ENCODE data around the gene C6orf15. TPM values are rescaled to one million over a fixed set of nuclear protein-coding genes. Genes with fewer than 3 reads are reported as not detected.

C6orf15 gene
- total RNA-seq, 6 experiments from 2014 or later = not detected

DNA sequence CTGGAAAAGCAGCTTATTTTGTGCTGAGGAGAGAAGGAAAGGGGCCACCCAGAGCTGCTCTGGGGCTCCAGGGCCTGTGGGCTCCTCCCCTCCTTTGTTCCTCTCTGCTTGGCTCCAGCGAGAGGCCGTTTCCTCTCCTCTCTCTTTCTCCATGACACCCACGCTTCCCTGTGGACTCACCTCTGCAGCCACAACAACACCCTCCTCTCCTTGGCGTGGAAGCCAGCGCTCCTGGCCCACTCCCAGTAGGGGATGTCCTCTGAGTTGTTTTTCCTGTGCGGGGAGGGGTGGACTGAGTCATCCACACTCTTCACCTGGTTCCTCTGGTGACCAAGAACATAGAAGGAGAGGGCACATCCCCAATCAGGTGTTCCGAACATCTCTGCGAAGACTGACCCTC is 12.8 kb upstream of the C6orf15 start:
- Mint-ChIP-seq H3K27ac (no peak overlapping the region), H3K4me3 (no peak overlapping the region), H3K9me3 (no peaks in the 10 kb centered on the region), H3K36me3 (ENCODE audit: low read depth) (no peaks in the 10 kb centered on the region), H3K4me1 (ENCODE audit: low read depth) (peaks cover 37% of the 10 kb centered on the region), H3K27me3 (ENCODE audit: insufficient read depth) (peaks cover 6% of the 10 kb centered on the region)
- no peak for DNase-seq
- TF ChIP-seq, protein P1, sequence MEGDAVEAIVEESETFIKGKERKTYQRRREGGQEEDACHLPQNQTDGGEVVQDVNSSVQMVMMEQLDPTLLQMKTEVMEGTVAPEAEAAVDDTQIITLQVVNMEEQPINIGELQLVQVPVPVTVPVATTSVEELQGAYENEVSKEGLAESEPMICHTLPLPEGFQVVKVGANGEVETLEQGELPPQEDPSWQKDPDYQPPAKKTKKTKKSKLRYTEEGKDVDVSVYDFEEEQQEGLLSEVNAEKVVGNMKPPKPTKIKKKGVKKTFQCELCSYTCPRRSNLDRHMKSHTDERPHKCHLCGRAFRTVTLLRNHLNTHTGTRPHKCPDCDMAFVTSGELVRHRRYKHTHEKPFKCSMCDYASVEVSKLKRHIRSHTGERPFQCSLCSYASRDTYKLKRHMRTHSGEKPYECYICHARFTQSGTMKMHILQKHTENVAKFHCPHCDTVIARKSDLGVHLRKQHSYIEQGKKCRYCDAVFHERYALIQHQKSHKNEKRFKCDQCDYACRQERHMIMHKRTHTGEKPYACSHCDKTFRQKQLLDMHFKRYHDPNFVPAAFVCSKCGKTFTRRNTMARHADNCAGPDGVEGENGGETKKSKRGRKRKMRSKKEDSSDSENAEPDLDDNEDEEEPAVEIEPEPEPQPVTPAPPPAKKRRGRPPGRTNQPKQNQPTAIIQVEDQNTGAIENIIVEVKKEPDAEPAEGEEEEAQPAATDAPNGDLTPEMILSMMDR (IDR thresholded peaks at IDR 0.05) = no peak

DNA sequence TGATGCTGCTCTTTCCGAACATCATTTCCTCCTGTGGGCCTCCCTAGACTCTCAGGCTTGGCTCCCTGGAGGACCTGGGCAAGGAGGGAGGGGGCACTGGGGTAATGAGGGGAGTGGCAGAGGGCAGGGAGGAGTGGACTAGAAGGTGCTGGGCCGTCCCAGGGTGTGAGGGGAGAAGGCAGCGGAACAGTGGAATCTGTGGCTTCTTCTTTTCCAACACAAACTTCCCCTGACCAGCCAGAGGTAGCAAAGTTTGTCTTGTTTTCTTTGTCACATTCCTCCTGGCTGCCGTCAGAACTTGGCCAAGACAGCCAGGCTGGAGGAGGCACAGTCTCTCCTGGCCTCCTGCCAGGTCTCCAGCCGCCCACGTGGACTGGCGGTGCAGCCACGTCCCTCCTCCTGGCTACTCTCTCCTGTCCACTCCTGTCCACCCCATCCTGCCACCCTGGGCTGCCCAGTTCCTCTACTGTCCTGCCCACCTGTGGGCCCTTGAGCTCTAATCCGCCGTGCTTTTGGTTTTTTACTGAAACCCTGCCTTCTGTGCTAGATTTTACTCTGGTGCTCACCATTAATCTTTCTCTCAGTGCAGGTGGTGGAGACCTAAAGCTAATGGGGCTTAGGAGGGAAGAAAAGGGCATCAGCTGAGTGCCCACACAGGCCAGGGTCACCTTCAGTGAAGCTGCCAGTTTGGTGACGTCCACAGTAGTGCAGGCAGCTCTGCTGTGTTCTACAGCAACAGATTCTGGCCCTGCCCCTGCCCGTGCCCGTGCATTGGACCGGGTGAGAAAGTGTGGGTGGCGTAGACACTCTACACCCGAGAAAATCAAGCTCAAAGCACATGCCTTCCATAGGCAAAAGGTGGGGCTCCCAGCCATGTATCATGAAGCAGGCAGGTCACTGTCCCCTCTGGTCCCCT is 10.7 kb upstream of the C6orf15 start:
- Mint-ChIP-seq H3K4me3 (no peak overlapping the region), H3K9me3 (no peaks in the 10 kb centered on the region), H3K4me1 (ENCODE audit: low read depth) (peaks cover 36% of the 10 kb centered on the region), H3K27me3 (ENCODE audit: insufficient read depth) (peaks cover 4% of the 10 kb centered on the region), H3K27ac (peak overlapping the region; percentile 53), H3K36me3 (ENCODE audit: low read depth) (no peaks in the 10 kb centered on the region)
- peak; percentile 55 for DNase-seq
- TF ChIP-seq, protein P1 (IDR thresholded peaks at IDR 0.05) = no peak

DNA sequence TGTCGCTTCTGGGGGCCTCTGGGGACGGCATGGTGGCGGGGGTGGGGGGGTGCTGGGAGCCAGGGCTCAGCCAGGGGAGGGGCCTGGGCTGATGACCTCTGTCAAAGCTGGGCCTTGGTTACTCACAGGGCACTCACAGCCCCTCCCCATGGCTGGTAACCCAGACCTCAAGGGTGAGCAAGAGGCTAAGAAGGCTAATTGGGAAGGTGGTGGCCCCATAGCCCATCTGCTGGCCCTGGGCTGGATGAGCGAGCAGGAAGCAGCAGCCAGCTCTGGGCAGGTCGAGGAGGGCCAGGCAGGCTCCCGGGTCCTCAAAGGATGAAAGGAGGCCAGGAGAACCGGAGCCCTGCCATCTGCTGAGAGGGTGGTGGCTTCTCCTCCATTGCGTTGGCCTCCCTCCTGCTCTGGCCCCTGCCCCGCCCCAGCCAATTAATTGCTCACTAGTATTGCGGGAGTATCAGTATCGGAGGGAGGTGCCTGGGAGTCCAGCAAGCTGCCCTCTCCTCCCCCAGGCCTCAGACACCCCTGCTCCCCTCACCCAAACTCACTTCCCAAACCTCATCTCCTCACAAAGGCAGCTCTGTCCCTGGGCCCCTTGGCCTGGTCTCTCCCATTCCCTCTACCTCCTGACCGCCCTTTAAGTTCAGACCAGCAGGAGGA is 8.9 kb upstream of the C6orf15 start:
- H3K27me3 Mint-ChIP-seq (ENCODE audit: insufficient read depth) = no peaks in the 10 kb centered on the region; the same call in 1 of the 2 replicates
- H3K36me3 Mint-ChIP-seq (ENCODE audit: low read depth) = no peaks in the 10 kb centered on the region
- no peak overlapping the region for H3K4me3 Mint-ChIP-seq
- peaks cover 35% of the 10 kb centered on the region for H3K4me1 Mint-ChIP-seq (ENCODE audit: low read depth)
- no peak for DNase-seq
- TF ChIP-seq, protein P1 (IDR thresholded peaks at IDR 0.05) = no peak
- no peaks in the 10 kb centered on the region for H3K9me3 Mint-ChIP-seq
- H3K27ac Mint-ChIP-seq = no peak overlapping the region

DNA sequence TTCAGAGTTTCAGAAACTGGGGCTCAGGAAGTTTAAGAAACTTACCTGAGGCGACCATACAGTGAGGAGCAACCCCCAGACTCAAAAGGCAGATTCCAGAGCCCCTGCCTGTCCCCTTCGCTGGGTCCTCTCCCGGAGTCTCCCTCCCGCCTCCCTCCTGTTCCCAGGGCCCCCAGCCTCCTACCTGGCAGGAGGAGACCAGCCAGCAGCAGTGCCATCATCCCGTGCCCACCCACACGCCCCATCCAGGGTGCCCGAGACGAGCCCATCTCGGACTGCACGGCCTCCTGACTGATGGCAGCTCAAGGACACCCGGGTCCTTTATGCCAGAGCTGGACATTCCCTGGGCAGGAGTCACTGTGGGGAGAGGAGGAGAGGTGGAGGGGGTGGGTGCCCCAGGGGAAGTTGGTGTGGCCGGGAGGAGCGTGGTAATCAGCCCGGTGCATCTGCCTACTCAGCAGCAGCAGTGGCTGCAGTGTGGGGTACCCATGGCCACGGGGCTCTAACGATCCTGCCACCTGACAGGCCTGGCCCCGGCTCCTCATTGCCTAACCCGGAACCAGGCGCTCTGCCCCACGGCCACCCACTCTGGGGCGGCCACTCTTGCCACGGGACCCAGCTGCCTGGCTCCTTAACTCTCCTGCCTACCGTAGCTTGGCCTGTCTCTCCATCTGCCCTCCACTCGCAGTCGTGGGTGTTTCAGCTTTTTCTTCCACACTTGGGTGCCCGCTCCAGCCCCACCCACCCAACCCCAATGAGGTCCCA is 8.0 kb upstream of the C6orf15 start, which contains the start of gene CDSN:
Gene CDSN, minus strand, starts transcription at position 296 of the 765 bp plus-strand sequence. Its CDS starts 27 bp downstream, at position 269.
- Mint-ChIP-seq H3K27me3 (ENCODE audit: insufficient read depth) (no peaks in the 10 kb centered on the region; the same call in none of the 2 replicates), H3K4me1 (ENCODE audit: low read depth) (peaks cover 35% of the 10 kb centered on the region), H3K4me3 (no peak within 1 kb of the TSS), H3K9me3 (no peaks in the 10 kb centered on the region), H3K27ac (no peak within 1 kb of the TSS), H3K36me3 (ENCODE audit: low read depth) (no peaks in the 10 kb centered on the region)
- no peak for DNase-seq
- TF ChIP-seq, protein P1 (IDR thresholded peaks at IDR 0.05) = no peak

DNA sequence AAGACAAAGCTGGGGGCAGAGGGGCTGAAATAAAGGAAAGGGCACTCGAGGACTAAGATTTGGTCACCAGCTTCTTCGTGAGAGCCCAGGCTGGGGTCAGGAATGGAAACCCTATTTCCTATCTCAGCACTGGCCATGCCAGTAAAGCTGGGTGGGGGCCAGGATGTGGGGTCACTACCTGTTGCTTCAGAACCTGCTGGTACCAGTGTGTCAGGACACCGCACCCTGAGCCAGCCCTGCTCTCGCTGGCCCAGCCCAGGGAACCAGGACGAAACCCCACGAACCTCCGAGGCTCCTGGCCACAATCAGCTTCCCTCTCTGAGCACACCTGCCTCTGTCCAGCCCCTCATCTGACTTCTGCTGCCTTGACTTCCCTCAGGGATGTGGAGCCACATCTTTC is 5.8 kb upstream of the C6orf15 start:
- no peaks in the 10 kb centered on the region; the same call in none of the 2 replicates for H3K27me3 Mint-ChIP-seq (ENCODE audit: insufficient read depth)
- no peaks in the 10 kb centered on the region for H3K9me3 Mint-ChIP-seq
- H3K27ac Mint-ChIP-seq = no peak overlapping the region
- H3K4me1 Mint-ChIP-seq (ENCODE audit: low read depth) = peaks cover 49% of the 10 kb centered on the region
- TF ChIP-seq, protein P1 (IDR thresholded peaks at IDR 0.05) = no peak
- no peaks in the 10 kb centered on the region for H3K36me3 Mint-ChIP-seq (ENCODE audit: low read depth)
- H3K4me3 Mint-ChIP-seq = no peak overlapping the region
- DNase-seq = no peak

Data from HFFc6 (cell line).